NCI-H1105 (cell line): ENCODE measurements around the gene ZBTB7C.
A peak's percentile ranks its signal among the peaks of the same experiment; 100 is the strongest.

Source experiments
- DNase-seq: peaks from one replicate; lab custom pipeline; 2025; lab: John Stamatoyannopoulos, UW

Gene ZBTB7C

DNA sequence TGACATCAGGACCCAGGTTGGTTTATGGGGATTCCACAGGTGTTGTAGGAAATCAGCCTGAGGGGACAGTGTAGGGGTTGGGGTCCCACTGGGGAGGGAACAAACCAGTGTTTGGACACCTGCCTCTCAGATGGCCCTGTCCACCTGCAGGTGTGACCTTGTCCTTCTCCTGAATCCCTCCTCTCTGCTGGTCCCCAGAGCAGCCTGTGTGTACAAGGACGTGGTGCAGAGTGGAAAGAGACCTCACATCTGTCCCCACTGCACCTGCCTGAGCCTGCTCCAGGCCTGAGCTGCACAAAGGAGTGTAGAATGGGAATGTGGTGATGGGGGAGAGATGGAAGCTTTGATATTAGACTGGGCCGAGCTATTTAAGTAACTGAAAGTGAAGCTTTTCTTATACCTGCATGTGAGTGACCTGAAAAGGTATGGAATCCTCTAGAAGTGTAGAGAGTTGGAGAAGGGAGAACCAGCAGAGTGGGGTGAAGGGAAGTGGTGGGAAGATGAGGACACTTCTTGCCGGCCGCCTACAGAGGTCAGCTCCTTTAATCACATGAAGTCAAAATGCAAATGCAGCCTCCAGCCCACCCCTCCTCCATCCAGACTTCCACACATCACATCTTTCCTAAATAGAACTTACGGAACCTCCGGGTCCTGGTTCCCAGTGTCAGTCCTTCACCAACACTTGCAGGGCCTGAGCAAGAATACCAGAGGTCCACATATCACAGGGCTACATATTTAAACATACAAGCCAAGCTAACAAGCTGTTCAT is 389.4 kb downstream of the ZBTB7C start:
- DNase-seq = no peak

DNA sequence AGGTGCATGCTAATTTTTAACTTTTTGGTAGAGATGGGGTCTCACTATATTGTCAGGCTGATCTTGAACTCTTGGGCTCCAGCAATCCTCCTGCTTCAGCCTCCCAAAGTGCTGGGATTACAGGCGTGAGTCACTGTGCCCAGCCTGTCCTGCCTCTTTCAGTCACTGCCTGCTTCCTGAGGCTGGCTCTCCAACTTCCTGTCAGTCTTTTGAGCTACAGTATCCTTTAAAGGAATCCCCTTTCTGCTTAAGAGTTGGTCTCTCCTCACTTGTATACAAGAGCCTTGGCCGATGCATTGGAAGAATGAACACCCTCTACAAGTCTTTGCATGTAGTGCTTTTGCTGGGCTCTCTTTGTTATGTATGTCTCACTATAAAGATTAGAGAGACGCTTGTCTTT is 390.3 kb downstream of the ZBTB7C start:
- DNase-seq = no peak

DNA sequence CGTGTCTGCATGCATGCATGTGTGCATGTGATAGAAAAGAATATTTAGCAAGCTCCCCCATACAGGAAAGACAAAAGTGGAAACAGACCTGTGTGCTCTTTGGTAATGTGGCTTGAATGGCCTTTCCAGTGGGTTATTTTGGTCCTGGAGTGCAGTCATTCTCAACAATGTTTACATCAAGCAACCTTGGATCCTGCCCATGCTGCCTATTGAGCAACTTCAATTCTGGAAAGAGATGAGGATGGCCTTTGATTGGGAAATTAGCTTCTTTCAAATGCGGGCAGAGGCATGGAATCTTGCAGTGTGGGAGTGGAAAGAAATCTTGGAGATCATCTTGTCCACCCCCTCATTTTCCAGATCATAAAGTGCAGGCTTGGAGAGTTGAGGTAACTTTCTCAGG is 391.5 kb downstream of the ZBTB7C start:
- DNase-seq = no peak

DNA sequence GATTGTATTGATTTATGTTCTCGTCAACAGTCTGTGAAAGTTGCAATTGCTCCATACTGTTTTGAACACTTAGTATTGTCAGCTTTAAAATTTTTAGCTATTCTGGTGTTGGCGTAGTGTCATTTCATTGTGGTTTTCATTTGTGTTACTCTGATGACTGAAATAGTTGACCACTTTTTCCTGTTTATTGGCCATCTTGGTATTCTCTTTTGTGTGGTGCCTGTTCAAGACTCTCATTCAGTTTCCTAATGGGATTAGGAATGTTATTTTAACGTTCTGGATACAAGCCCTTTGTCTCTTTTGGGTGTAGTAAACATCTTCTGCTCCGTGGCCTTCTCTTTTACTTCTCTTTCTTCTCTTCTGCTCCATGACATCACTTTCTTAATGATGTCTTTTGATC is 396.0 kb downstream of the ZBTB7C start:
- no peak for DNase-seq

DNA sequence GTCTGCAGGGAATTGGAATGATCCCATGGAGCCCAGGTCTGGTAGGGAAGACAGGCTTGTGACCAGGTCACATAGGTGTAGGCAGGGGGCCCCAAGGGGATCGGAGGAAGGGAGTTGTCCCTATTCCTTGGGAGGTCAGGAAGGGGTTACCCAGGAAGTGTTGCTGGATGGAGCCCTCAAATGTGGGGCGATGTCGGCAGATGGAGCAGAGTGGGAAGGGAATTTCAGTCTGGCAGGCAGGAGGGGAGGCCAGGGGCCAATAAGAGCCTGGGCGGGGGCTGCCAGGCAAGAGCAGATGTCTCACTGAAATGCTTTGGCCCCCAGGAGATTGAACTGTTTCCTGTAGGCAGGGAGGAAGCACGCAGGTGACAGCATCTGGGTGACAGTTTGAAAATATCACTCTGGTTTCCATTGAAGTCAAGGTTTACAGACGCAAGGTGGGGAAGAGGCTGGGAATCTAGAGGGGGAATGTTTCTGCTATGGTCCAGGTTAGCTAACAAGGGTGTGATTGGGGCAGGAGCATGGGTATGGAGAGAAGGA is 397.2 kb downstream of the ZBTB7C start:
- no peak for DNase-seq

DNA sequence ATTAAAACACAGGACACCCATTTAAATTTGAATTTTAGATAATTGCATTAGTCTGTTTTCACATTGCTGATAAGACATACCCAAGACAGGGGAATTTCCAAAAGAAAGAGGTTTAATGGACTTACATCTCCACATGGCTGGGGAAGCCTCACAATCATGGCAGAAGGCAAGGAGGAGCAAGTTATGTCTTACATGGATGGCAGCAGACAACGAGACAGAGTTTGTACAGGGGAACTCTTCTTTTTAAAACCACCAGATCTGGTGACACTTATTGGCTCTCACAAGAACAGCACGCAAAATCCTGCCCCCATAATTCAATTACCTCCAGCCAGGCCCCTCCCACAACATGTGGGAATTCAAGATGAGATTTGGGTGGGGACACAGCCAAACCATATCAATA is 398.9 kb downstream of the ZBTB7C start:
- DNase-seq = no peak

DNA sequence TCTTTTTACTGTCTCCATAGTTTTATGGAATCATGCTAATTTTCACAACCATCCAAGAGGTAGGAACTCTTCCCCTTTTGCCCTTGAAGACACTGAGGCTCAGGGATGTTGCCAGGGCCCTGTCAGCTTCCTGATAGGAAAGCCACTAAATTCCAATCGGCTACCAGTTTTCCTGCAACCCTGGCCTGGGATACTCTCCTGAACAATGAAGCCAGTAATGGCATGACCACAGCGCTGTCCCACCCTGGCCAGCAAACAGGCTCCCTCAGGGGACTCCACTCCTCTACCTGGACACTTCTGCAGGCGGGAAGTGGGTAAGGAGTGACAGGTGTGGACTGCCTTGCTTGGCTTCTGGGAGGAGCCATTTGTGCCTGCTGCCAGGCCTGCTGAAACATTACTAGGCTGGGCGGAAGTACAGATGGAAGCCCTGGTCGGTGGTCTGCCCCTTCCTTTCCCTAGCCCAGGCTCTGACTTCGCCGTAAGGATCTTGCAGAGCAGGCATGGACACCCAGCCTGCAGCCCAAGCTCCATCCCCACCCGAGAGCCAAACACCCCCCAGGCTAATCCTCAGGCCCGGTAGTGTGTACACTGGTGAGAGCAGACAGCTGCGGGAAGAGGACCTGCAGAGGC is 400.0 kb downstream of the ZBTB7C start:
- no peak for DNase-seq

DNA sequence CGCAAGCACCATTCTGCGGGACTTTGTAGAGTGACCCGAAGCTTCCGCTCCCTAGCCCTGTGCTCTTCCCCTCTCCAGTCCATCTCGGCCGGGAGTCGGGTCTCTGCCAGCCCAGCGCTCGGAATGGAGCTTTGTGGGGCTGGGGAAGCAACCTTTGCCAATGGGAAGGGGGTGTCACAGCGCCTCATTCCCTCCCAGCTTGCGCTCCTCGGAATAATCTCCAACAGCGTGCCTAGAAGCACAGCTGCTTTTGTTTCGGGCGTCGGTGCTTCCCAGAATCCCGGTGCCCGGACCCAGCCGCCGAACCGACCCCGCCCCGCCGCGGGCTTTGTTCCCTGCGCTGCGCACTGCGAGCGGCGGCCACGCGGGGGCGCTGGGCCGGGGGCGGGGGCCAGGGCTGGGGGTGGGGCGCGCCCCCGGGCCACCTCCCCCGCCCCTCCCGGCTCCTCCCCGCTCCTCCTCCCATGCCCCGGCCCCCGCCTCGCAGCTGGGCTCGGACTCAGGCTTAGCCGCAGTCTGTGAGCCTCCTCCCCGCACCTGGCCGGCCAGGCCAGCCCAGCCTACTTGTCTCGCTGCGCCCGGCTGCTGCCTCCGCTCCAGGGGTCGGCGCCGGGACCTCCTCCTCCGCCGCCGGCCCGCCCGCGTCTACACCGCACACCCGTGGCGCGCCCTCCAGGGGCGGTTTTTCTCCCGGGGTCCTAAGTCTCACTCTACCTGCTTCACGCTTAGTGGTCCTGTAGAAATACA is 401.1 kb downstream of the ZBTB7C start:
- DNase-seq = peak; percentile 41

DNA sequence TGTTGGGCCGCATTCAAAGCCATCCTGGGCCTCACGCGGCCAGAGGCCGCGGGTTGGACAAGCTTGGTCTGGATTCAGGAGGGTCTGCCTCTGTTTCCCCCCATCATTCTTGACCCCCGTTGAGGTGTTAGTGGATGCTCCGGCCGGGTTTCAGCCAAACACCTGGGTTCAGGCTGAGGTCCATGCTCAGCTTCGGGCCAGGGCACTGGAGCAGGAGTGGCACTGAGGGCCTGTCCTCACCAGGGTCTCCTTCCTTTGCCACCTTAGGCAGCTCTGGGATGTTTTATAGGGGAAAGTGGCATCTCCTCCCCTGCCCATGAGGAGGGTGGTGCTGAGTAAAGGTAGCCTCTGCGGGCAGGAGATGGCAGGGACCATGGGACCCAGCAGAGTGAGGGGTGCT is 401.8 kb downstream of the ZBTB7C start:
- no peak for DNase-seq

DNA sequence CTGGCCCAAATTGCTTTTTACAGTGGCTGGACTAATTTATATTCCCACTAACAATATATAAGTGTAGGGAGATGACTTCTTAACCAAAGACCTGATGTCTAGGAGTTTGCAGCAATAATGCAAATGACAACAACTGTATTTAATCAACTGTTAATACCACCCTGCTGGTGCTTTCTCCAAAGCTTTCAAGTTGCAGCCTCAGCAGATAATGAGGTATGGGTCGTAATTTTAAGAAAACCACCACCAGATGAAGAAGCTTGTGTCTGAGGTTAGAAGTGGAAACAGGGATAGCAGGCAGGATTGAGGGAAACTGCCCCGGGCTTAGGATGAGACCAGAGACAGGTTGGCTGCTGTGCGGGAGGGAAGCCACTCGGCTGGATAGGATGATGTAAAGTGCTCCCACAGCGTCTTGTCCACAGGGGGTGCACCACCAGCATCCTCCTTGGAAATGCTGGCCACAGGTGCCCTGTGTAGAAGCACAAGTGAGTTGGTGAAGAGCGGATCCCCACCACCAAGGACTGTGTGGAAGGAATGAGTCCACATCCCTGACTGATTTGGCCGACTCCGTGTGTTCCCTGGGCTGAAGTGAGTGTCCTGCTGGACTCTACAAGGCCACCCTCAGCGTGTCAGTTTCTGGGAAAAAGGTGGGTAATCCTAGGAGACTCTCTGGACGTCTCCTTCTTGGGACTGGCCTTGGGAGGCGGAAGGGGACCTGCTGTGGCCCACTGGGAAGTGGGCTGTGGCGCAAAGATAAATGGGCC is 402.6 kb downstream of the ZBTB7C start:
- no peak for DNase-seq

DNA sequence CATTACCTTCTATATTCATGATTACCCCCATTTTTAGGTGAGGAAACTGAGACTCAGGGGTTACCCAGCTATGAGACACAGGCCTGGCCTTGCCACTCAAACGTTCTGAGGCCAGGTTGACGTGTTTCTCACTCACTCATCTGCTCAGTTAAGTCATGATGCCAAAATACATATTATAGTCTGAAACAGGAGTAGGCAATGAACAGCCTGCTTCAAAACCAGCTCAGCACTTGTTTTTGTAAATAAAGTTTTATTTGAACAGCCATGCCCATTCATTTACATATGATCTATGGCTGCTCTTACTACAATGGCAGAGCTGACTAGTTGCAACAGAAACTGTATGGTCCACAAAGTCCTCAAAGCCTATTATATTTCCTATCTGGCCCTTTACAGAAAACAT is 404.6 kb downstream of the ZBTB7C start:
- no peak for DNase-seq

DNA sequence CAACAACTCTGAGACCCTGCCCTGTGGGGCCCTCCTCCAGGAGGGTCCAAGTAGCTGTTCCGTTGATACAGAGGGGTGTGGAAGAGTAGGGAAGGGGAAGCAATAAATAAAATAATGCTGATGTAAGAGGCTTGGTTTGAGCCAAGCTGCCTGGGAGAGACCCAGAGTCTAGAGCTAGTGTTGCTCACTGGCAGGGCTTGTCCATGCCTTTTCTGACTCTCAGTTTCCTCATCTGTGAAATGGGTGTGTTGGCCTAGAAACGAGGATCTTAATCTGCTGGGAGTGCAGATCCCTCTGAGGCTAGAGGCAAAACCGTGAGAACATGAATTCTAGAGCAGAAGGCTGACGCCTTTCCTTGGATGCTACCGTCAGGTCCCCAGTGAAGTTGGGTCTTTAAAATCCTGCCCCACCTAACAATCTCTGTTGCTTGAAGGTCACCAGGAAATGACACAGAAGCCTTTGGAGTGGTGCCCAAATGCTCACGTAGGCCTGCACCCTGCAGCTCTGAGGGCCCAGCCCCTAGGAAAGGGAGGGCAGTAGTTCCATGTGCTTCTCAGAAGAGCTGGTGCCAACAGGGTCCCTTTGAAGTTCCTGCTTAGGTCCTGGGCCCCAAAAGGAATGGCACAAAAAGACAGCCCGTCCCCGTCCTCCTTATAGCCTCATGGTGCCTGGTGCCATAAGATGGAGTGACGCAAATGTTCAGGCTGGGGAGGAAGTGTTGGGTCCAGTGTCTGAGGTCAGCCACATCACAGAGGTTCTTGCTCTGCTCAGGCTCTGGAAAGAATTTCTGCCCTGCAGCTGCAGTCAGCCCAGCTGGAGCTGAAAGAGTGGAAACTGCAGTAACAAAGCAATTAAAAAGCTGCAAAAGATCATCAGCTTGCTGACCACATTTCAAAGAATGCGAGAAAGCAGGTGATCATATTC is 405.5 kb downstream of the ZBTB7C start:
- no peak for DNase-seq

DNA sequence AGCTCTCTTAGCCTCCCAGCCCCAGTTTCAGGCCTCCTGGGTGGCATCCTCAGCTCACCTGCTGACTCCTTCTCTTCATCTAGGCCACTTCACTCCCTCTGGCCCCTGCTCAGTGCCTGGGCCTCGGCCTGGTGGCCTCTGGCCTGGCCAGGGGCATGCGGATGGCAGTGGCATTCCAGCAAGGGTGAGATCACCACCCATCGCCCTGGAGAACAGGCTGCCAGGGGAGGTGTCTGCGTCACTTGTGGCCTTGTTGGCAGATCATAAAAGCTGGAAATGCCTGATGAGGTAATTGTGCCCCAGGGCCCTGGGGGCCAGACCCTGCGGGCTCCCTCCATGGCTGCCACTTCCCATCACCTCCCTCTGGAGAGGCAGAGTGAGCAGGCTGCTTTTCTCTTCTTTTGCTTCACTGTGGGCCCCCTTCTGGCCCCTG is 406.2 kb downstream of the ZBTB7C start:
- DNase-seq = no peak

DNA sequence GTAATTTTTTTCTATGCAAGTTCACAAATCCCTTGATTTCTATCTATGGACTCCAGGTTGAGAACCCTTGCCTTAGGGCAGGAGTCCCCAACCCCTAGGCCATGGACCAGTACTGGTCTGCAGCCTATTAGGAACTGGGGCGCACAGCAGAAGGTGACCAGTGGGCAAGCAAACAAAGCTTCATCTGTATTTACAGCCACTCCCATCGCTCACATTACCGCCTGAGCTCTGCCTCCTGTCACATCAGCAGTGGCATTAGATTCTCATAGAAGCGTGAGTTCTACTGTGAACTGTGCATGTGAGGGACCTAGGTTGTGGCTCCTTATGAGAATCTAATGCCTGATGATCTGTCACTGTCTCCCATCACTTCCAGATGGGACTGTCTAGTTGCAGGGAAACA is 408.5 kb downstream of the ZBTB7C start:
- DNase-seq = no peak

DNA sequence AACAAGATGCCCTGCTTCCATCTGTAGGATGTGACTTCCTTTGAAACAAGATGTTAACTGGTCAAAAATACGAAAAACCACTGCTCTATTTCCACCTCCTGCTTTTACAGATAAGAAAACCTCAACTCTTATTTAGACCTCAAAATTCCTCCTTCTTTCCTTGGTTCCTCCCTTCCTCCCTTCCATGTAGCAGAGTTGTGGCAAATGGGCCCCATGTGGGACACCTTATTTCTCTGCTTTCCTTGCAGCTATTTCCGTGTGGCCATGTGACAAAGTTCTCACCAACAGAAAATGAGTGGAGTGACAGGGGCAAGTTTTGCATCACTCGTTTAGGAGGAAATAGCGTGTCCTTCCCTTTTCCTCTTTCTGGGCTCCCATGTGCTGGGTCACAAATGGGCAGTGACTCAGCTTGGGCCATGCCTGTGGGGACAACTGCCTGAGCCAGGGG is 409.4 kb downstream of the ZBTB7C start:
- no peak for DNase-seq

DNA sequence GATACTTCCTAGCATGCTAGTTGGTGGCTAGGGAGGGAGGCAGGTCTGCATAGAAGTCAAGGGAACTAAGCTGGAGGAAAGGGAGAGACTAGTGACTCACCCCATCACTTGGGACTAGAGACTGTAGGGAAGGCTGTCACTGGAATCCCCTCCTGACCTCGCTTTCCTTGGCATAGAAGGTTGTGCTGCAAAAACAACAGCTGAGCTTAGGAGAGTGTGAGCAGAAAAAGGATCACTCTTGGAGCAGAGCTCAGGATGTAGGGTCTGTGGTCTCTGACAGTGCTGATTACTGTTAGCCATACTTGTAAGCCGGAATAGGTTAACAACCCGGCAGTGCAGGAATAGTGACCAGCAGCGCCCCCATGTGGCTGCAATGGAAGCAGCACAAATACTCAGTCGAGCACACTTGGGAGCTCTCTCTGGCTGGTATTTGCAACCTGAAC is 411.8 kb downstream of the ZBTB7C start:
- DNase-seq = no peak

DNA sequence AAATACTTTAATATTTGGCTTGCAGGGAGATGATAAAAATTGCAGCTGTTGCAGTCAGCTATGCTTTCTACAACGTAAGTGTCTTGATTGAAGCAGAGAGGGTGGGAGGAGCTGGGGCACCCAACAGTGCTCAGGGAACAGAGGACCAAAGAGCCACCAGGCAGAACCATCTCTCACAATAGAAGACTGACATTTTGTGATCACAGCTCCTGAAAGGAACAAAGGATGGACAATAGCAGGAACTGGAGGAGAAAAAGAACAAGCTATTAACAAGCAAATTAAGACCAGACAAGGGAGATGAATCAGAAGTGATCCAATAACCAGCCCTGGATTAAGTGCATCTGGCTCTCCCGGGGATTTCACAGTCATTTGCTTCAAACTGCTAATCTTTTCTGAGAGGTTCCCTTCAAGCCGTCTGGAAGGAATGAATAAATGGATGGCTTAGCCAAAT is 413.1 kb downstream of the ZBTB7C start:
- no peak for DNase-seq

DNA sequence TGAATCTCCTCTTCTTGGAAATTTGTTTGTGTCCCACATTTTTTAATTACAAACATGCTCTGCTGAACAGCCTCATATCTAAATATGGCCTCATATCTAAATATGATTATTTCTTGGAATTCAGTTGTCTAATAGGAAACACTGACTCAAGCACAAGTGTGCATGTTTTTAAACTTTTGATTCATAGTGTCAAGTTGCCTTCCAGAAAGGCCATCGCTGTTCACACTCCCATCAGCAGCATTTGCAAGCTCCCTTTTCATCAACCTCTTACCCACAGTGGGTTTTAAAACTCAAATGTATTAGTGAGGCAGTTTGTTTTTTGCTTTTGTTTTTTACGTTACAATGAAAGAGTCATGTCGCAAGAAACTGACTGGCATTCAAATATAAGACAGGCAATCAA is 413.5 kb downstream of the ZBTB7C start:
- no peak for DNase-seq

DNA sequence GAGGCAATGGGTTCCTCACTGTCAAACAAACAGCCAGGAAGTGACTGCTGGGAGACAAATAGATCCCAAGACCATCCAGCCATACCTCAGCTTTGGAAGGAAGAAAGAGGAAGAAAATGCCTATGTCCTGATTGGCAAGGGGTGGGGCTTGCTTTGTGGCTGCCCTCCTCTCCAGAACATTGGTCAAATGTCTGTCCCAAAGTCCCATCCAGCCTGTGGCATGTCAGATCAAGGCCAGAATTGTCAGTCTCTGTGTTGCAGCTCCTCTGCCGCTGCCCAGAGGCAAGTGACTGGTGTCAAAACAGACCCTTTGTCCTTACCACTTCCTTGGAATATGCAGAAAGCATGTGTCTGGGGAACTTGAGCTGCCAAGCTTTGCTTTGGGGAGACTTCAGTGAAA is 415.8 kb downstream of the ZBTB7C start:
- DNase-seq = no peak

DNA sequence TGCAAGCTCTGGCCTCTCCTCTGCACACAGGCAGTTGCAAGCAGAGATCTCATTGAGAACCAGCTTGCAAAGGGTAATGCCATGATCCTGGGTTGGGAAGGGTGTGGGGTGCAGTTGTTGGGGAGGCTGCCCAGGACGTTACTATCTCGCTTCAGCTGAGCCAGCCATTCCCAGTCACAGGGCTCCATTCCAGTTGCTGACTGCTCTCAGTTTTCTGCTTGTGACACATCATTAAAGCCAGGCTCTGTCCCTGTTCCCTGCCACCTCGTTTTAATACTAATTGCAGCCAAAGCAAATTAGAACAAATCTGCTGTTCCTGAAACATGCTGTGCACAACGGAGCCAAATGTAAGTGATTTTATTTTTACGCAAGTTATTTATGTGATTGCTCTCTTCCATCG is 416.2 kb downstream of the ZBTB7C start:
- no peak for DNase-seq

DNA sequence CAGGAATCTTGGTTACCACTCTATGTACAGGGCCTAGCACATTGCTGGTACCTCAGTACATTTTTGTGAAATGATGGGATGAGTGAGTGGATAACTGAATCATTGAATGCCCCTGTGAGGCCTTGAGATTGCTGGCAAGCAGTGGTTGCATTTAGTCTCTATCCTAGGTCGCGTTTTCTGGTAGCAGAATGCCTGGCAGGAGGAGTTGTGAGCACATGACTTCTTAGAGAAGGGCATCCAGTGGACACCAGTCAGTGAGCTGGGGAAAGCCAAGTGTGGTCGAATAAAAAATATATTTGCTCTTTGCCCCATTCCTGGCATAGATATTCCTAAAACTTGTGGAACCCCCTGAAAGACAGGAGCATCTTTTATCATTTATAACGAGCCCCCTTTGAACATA is 416.9 kb downstream of the ZBTB7C start:
- no peak for DNase-seq
